HG03575 (cell line): ENCODE results near the gene OR52E6.

Source experiments
- ATAC-seq: cut with Tn5 transposase; IDR thresholded peaks from one replicate; pipeline ENCODE4 v1.9.1; 2021; ENCODE audit not compliant: unreplicated experiment, insufficient number of reproducible peaks, low FRiP score; ENCODE audit errors: extremely low read depth

The OR52E6 gene

GRCh38 chr11:5808500-5809121, 33.1 kb downstream of the OR52E6 start, which contains the start of gene OR52N2:
TSS of gene OR52N2 (plus strand) at chr11:5808924. CDS start at chr11:5820336, 11,412 bp downstream.
- ATAC-seq: peak; percentile 96

- ATAC-seq: no peak
Observed at GRCh38 chr11:5807580-5807979, 34.1 kb downstream of the OR52E6 start.

GRCh38 chr11:5803982-5804381, 37.7 kb downstream of the OR52E6 start:
- ATAC-seq: no peak

- ATAC-seq: no peak
Observed at GRCh38 chr11:5796541-5796940, 45.2 kb downstream of the OR52E6 start.

GRCh38 chr11:5791165-5791564, 50.5 kb downstream of the OR52E6 start, which contains the start of gene OR52N1:
TSS of gene OR52N1 (minus strand) at chr11:5791265. CDS start at chr11:5788816, 2,449 bp downstream.
- ATAC-seq: no peak
